ENCODE data around the gene SLC6A20.
A peak's percentile ranks its signal among the peaks of the same experiment; 100 is the strongest.

SLC6A20 gene

DNA sequence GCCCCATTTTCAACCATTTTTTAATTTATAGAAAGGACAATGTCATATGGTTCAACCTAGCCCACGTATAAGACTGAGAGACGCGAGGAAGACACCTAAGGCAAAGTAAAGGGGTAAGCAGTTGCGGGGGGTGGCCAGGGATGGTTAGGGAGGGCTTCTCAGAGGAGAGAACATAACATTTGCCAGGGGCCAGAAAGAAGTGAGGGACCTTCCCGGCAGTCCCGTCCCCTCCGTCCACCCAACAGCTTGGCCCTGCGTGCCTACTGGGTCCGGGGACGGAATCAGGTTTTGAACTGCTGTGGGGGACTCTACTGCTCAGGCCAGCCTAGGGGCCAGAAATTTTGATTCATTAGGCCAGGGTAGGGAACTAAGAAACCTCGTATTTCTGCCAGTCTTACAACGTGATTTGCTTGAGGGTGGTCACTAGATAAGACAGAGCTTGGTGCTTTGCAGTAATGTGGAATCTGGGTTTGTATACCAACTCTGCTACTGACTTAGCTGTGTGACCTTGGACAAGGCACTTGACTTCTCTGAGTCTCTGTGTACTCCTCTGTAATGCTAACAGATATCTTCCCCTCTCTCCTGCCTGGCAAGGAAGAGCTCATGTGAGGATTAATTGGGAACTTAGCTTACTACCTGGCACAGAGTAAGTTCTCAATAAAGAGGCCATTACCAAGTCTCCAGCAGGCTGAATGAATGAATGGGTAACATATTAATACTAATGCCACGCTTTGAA, 734 bp upstream of the SLC6A20 start:
- no peak overlapping the region for H3K27ac ChIP-seq (ENCODE audit: poor library complexity, severe bottlenecking)
- no peak overlapping the region for H3K4me3 ChIP-seq (ENCODE audit: severe bottlenecking)
- DNase-seq (ENCODE audit: low spot score) (no peak), ATAC-seq (ENCODE audit: low read depth) (no peak)
- H3K27me3 ChIP-seq (ENCODE audit: insufficient read depth, poor library complexity, severe bottlenecking), result peaks cover 34% of the 10 kb centered on the region
- no peaks in the 10 kb centered on the region for H3K36me3 ChIP-seq (ENCODE audit: low read depth)
- TF ChIP-seq CTCF (IDR thresholded peaks at IDR 0.05; ENCODE audit: poor library complexity, severe bottlenecking), result no peak
- no peaks in the 10 kb centered on the region for H3K4me1 ChIP-seq (ENCODE audit: insufficient read depth, poor library complexity, severe bottlenecking)
- H3K9me3 ChIP-seq (ENCODE audit: severe bottlenecking), result no peaks in the 10 kb centered on the region

- DNase-seq (ENCODE audit: low spot score), result no peak
- H3K36me3 ChIP-seq (ENCODE audit: low read depth), result no peaks in the 10 kb centered on the region
- no peak overlapping the region for H3K27ac ChIP-seq (ENCODE audit: poor library complexity, severe bottlenecking)
- H3K4me3 ChIP-seq (ENCODE audit: severe bottlenecking), result no peak overlapping the region
- TF ChIP-seq CTCF (IDR thresholded peaks at IDR 0.05; ENCODE audit: poor library complexity, severe bottlenecking), result no peak
- ATAC-seq (ENCODE audit: low read depth), result no peak
- H3K9me3 ChIP-seq (ENCODE audit: severe bottlenecking), result no peaks in the 10 kb centered on the region
- peaks cover 34% of the 10 kb centered on the region for H3K27me3 ChIP-seq (ENCODE audit: insufficient read depth, poor library complexity, severe bottlenecking)
- no peaks in the 10 kb centered on the region for H3K4me1 ChIP-seq (ENCODE audit: insufficient read depth, poor library complexity, severe bottlenecking)
Observed at GRCh38 chr3:45795509-45795881, 841 bp downstream of the SLC6A20 start.

GRCh38 chr3:45794660-45795059, 1.7 kb downstream of the SLC6A20 start:
- Histone ChIP-seq H3K9me3 (ENCODE audit: severe bottlenecking) (no peaks in the 10 kb centered on the region), H3K27me3 (ENCODE audit: insufficient read depth, poor library complexity, severe bottlenecking) (peaks cover 34% of the 10 kb centered on the region), H3K4me3 (ENCODE audit: severe bottlenecking) (no peak overlapping the region), H3K36me3 (ENCODE audit: low read depth) (no peaks in the 10 kb centered on the region), H3K27ac (ENCODE audit: poor library complexity, severe bottlenecking) (no peak overlapping the region), H3K4me1 (ENCODE audit: insufficient read depth, poor library complexity, severe bottlenecking) (no peaks in the 10 kb centered on the region)
- ATAC-seq (ENCODE audit: low read depth) (no peak), DNase-seq (ENCODE audit: low spot score) (no peak)
- TF ChIP-seq CTCF (IDR thresholded peaks at IDR 0.05; ENCODE audit: poor library complexity, severe bottlenecking), result no peak

GRCh38 chr3:45794177-45794560, 2.2 kb downstream of the SLC6A20 start:
- no peaks in the 10 kb centered on the region for H3K4me1 ChIP-seq (ENCODE audit: insufficient read depth, poor library complexity, severe bottlenecking)
- no peak overlapping the region for H3K27ac ChIP-seq (ENCODE audit: poor library complexity, severe bottlenecking)
- peaks cover 2% of the 10 kb centered on the region for H3K9me3 ChIP-seq (ENCODE audit: severe bottlenecking)
- H3K4me3 ChIP-seq (ENCODE audit: severe bottlenecking), result no peak overlapping the region
- peaks cover 34% of the 10 kb centered on the region for H3K27me3 ChIP-seq (ENCODE audit: insufficient read depth, poor library complexity, severe bottlenecking)
- no peak for ATAC-seq (ENCODE audit: low read depth)
- DNase-seq (ENCODE audit: low spot score), result no peak
- TF ChIP-seq CTCF (IDR thresholded peaks at IDR 0.05; ENCODE audit: poor library complexity, severe bottlenecking), result no peak
- no peaks in the 10 kb centered on the region for H3K36me3 ChIP-seq (ENCODE audit: low read depth)

GRCh38 chr3:45793482-45794176, 2.7 kb downstream of the SLC6A20 start:
- Histone ChIP-seq H3K9me3 (ENCODE audit: severe bottlenecking) (peaks cover 5% of the 10 kb centered on the region), H3K4me3 (ENCODE audit: severe bottlenecking) (no peak overlapping the region), H3K27ac (ENCODE audit: poor library complexity, severe bottlenecking) (no peak overlapping the region), H3K27me3 (ENCODE audit: insufficient read depth, poor library complexity, severe bottlenecking) (peaks cover 34% of the 10 kb centered on the region), H3K36me3 (ENCODE audit: low read depth) (no peaks in the 10 kb centered on the region), H3K4me1 (ENCODE audit: insufficient read depth, poor library complexity, severe bottlenecking) (no peaks in the 10 kb centered on the region)
- no peak for TF ChIP-seq CTCF (IDR thresholded peaks at IDR 0.05; ENCODE audit: poor library complexity, severe bottlenecking)
- ATAC-seq (ENCODE audit: low read depth) (peak; percentile 46; the same call in 1 of the 3 replicates), DNase-seq (ENCODE audit: low spot score) (no peak)

Data from RWPE2 (cell line).